SK-N-SH (cell line): ENCODE measurements around the gene METTL21C.

Experiments
- FOXM1 ChIP-seq: IDR thresholded peaks from 2 replicates; pipeline ENCODE4 v1.4.0; 2012; ENCODE audit warnings: low read depth, mild to moderate bottlenecking
- MAX ChIP-seq: IDR thresholded peaks from 2 replicates; pipeline ENCODE4 v1.4.0; 2012; ENCODE audit warnings: low read depth
- MEF2A ChIP-seq: IDR thresholded peaks from 2 replicates; pipeline ENCODE4 v1.4.0; 2012; ENCODE audit warnings: low read depth, borderline replicate concordance
- PBX3 ChIP-seq: IDR thresholded peaks from 2 replicates; pipeline ENCODE4; 2012
- SIN3A ChIP-seq: IDR thresholded peaks from 2 replicates; pipeline ENCODE4 v1.6.1; 2012; ENCODE audit warnings: low read depth, mild to moderate bottlenecking, low read length, moderate library complexity, borderline replicate concordance
- SMC3 ChIP-seq: IDR thresholded peaks from 2 replicates; pipeline ENCODE4 v1.6.1; 2012; ENCODE audit warnings: low read depth, low read length, improper control_type of control experiment
- ZBTB33 ChIP-seq: IDR thresholded peaks from 2 replicates; pipeline ENCODE4 v1.4.0; 2012; ENCODE audit warnings: low read depth, borderline replicate concordance
- TF ChIP-seq, protein P1 (sequence below): fragments of 200-600 bp; sonication (generic); IDR thresholded peaks from 2 replicates; pipeline ENCODE4 v1.6.1; 2017; ENCODE audit warnings: antibody characterized with exemption, mild to moderate bottlenecking, moderate library complexity

DNA sequence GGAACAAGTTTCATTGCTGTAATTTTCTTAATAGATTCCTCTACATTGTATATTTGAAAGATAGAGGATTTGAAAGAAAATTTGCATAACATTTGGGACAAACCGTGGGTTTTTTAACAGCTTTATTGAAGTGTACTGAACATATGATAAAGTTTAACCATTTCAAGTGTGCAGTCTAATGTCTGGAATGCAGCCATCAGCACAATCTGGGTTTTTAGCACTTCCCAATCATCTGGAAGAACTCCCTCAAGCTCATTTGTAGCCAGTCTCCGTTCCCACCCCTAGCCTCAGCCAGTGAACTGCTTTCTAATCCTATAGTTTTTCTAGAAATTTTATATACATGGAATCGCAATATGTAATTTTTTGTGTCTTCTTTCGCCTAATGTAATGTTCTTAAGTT, 12.6 kb downstream of the METTL21C start:
- TF ChIP-seq SIN3A, result no peak
- TF ChIP-seq, protein P1, sequence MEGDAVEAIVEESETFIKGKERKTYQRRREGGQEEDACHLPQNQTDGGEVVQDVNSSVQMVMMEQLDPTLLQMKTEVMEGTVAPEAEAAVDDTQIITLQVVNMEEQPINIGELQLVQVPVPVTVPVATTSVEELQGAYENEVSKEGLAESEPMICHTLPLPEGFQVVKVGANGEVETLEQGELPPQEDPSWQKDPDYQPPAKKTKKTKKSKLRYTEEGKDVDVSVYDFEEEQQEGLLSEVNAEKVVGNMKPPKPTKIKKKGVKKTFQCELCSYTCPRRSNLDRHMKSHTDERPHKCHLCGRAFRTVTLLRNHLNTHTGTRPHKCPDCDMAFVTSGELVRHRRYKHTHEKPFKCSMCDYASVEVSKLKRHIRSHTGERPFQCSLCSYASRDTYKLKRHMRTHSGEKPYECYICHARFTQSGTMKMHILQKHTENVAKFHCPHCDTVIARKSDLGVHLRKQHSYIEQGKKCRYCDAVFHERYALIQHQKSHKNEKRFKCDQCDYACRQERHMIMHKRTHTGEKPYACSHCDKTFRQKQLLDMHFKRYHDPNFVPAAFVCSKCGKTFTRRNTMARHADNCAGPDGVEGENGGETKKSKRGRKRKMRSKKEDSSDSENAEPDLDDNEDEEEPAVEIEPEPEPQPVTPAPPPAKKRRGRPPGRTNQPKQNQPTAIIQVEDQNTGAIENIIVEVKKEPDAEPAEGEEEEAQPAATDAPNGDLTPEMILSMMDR, result no peak
- no peak for TF ChIP-seq MAX
- no peak for TF ChIP-seq ZBTB33
- no peak for TF ChIP-seq FOXM1
- no peak for TF ChIP-seq MEF2A
- no peak for TF ChIP-seq PBX3
- no peak for TF ChIP-seq SMC3
